HG02571 (cell line): Measurements from ENCODE around the gene EVI5.
"Not testable (repeated sequence)": the region's sequence is repeated elsewhere in the genome, so short reads cannot be mapped to it uniquely, and the experiment has no call there.

ENCODE experiments used
- ATAC-seq: cut with Tn5 transposase; IDR thresholded peaks from one replicate; pipeline ENCODE4 v1.9.1; 2021; ENCODE audit warnings: mild to moderate bottlenecking, moderate library complexity; ENCODE audit not compliant: unreplicated experiment

The EVI5 gene

GRCh38 chr1:92792340-92792782, 7.5 kb upstream of the EVI5 start:
- no peak for ATAC-seq

- ATAC-seq, result no peak
These were observed 6.7 kb upstream of the EVI5 start for GRCh38 chr1:92791487-92792066.

- no peak for ATAC-seq
These were observed 6.0 kb upstream of the EVI5 start for GRCh38 chr1:92790867-92791266.

GRCh38 chr1:92790081-92790480, 5.2 kb upstream of the EVI5 start:
- no peak for ATAC-seq

- no peak for ATAC-seq
These were observed 1.4 kb upstream of the EVI5 start for GRCh38 chr1:92786111-92786901.

GRCh38 chr1:92784021-92784638, 778 bp downstream of the EVI5 start:
- no peak for ATAC-seq

GRCh38 chr1:92783550-92783949, 1.4 kb downstream of the EVI5 start:
- ATAC-seq, result not testable (repeated sequence)

- no peak for ATAC-seq
These were observed 6.5 kb downstream of the EVI5 start for GRCh38 chr1:92778376-92778775.

GRCh38 chr1:92774407-92774806, 10.5 kb downstream of the EVI5 start:
- ATAC-seq, result no peak

- ATAC-seq, result not testable (repeated sequence)
These were observed 11.2 kb downstream of the EVI5 start for GRCh38 chr1:92773749-92774148.

- ATAC-seq, result no peak
These were observed 15.1 kb downstream of the EVI5 start for GRCh38 chr1:92769856-92770255.

- no peak for ATAC-seq
These were observed 16.0 kb downstream of the EVI5 start for GRCh38 chr1:92768915-92769314.

GRCh38 chr1:92768296-92768695, 16.6 kb downstream of the EVI5 start:
- ATAC-seq, result no peak

- no peak for ATAC-seq
These were observed 20.8 kb downstream of the EVI5 start for GRCh38 chr1:92764116-92764515.

GRCh38 chr1:92762355-92762754, 22.6 kb downstream of the EVI5 start:
- no peak for ATAC-seq

- no peak for ATAC-seq
These were observed 25.5 kb downstream of the EVI5 start for GRCh38 chr1:92759361-92759760.

- ATAC-seq, result no peak
These were observed 28.4 kb downstream of the EVI5 start for GRCh38 chr1:92756537-92756936.

GRCh38 chr1:92755541-92756461, 29.1 kb downstream of the EVI5 start:
- ATAC-seq, result no peak

- ATAC-seq, result no peak
These were observed 30.2 kb downstream of the EVI5 start for GRCh38 chr1:92754719-92755050.

- ATAC-seq, result no peak
These were observed 30.7 kb downstream of the EVI5 start for GRCh38 chr1:92754000-92754718.

GRCh38 chr1:92752719-92753118, 32.2 kb downstream of the EVI5 start:
- ATAC-seq, result no peak
